MM.1S (cell line): Measurements from ENCODE around the gene GALNT15.

Source experiments
- DNase-seq: peaks from one replicate; pipeline ENCODE4 v3.0.0-alpha.2; 2015
- H2AFZ ChIP-seq: fragments of 300-600 bp; sonication (generic); 2 replicates; pipeline ENCODE4 v1.6.0; 2016; ENCODE audit warnings: antibody characterized with exemption, low read length
- H3F3A ChIP-seq: fragments of 300-600 bp; sonication (generic); 2 replicates; pipeline ENCODE4 v1.6.1; 2016; ENCODE audit warnings: mild to moderate bottlenecking, antibody characterized with exemption, low read length, moderate library complexity, mixed read lengths; ENCODE audit not compliant: insufficient read depth
- H3K27ac ChIP-seq: fragments of 300-600 bp; sonication (generic); 2 replicates; pipeline ENCODE4 v1.5.1; 2016; ENCODE audit warnings: mild to moderate bottlenecking, low read length
- H3K27me3 ChIP-seq: fragments of 300-600 bp; sonication (generic); replicated peaks from 2 replicates; pipeline ENCODE4 v1.6.0; 2016; ENCODE audit warnings: low read length; ENCODE audit not compliant: insufficient read depth
- H3K36me3 ChIP-seq: fragments of 300-600 bp; sonication (generic); replicated peaks from 2 replicates; pipeline ENCODE4 v1.6.1; 2016; ENCODE audit warnings: mild to moderate bottlenecking, low read length, mixed read lengths; ENCODE audit not compliant: insufficient read depth
- H3K4me1 ChIP-seq: fragments of 300-600 bp; sonication (generic); 2 replicates; pipeline ENCODE4 v1.6.1; 2016; ENCODE audit warnings: low read length, mixed read lengths
- H3K4me2 ChIP-seq: fragments of 300-600 bp; sonication (generic); 2 replicates; pipeline ENCODE4 v1.6.0; 2016; ENCODE audit warnings: low read depth, low read length
- H3K4me3 ChIP-seq: fragments of 300-600 bp; sonication (generic); 2 replicates; pipeline ENCODE4 v1.5.1; 2016; ENCODE audit warnings: low read length, mixed read lengths
- H3K79me2 ChIP-seq: fragments of 300-600 bp; sonication (generic); 2 replicates; pipeline ENCODE4 v1.6.1; 2016; ENCODE audit warnings: mixed run types, low read length, mixed read lengths
- H3K9ac ChIP-seq: fragments of 300-600 bp; sonication (generic); 2 replicates; pipeline ENCODE4 v1.6.1; 2016; ENCODE audit warnings: low read length, mixed read lengths
- H3K9me2 ChIP-seq: fragments of 300-600 bp; sonication (generic); replicated peaks from 2 replicates; pipeline ENCODE4 v1.6.1; 2016; ENCODE audit warnings: mild to moderate bottlenecking, low read length, mixed read lengths; ENCODE audit not compliant: insufficient read depth
- H3K9me3 ChIP-seq: fragments of 300-600 bp; sonication (generic); replicated peaks from 2 replicates; pipeline ENCODE4 v1.6.1; 2016; ENCODE audit warnings: mild to moderate bottlenecking, low read length, mixed read lengths; ENCODE audit not compliant: insufficient read depth
- H4K20me1 ChIP-seq: fragments of 300-600 bp; sonication (generic); 2 replicates; pipeline ENCODE4 v1.6.1; 2016; ENCODE audit warnings: mild to moderate bottlenecking, low read length, moderate library complexity, mixed read lengths; ENCODE audit not compliant: insufficient read depth
- CTCF ChIP-seq: fragments of 300-600 bp; sonication (generic); IDR thresholded peaks from 2 replicates; pipeline ENCODE4 v1.5.1; 2016; ENCODE audit warnings: antibody characterized with exemption, low read length, mixed read lengths
- EZH2 ChIP-seq: fragments of 300-600 bp; sonication (generic); optimal IDR thresholded peaks from 2 replicates; pipeline ENCODE3; 2017; ENCODE audit warnings: low read depth, mild to moderate bottlenecking, antibody characterized with exemption, low read length, mixed read lengths
- EZH2phosphoT487 ChIP-seq: fragments of 300-600 bp; sonication (generic); IDR thresholded peaks from 2 replicates; pipeline ENCODE4 v1.6.1; 2018; ENCODE audit warnings: antibody characterized with exemption, low read length

Gene GALNT15

GRCh38 chr3:16186565-16186964 lies 12.1 kb downstream of the GALNT15 start:
- no peak for DNase-seq
- Histone ChIP-seq H3K9me2 (no peaks in the 10 kb centered on the region), H3K4me2 (no peak overlapping the region), H3K36me3 (no peaks in the 10 kb centered on the region), H3K9ac (no peak overlapping the region), H3F3A (no peaks in the 10 kb centered on the region), H3K9me3 (no peaks in the 10 kb centered on the region), H3K4me1 (no peaks in the 10 kb centered on the region), H3K27ac (no peak overlapping the region), H3K4me3 (no peak overlapping the region), H4K20me1 (no peaks in the 10 kb centered on the region), H2AFZ (no peak overlapping the region), H3K79me2 (no peaks in the 10 kb centered on the region), H3K27me3 (no peaks in the 10 kb centered on the region)
- no peak for TF ChIP-seq EZH2
- TF ChIP-seq EZH2phosphoT487: no peak
- no peak for TF ChIP-seq CTCF

GRCh38 chr3:16187213-16187790 lies 12.8 kb downstream of the GALNT15 start:
- TF ChIP-seq EZH2phosphoT487: no peak
- no peak for TF ChIP-seq EZH2
- no peak for TF ChIP-seq CTCF
- no peak overlapping the region for H3K4me3 ChIP-seq
- H3F3A ChIP-seq: no peaks in the 10 kb centered on the region
- no peaks in the 10 kb centered on the region for H3K9me3 ChIP-seq
- H3K9ac ChIP-seq: no peak overlapping the region
- H3K79me2 ChIP-seq: no peaks in the 10 kb centered on the region
- H3K9me2 ChIP-seq: no peaks in the 10 kb centered on the region
- H3K4me1 ChIP-seq: no peaks in the 10 kb centered on the region
- no peaks in the 10 kb centered on the region for H3K36me3 ChIP-seq
- no peak for DNase-seq
- H3K27ac ChIP-seq: no peak overlapping the region
- H2AFZ ChIP-seq: no peak overlapping the region
- no peaks in the 10 kb centered on the region for H3K27me3 ChIP-seq
- H3K4me2 ChIP-seq: no peak overlapping the region
- no peaks in the 10 kb centered on the region for H4K20me1 ChIP-seq

DNA sequence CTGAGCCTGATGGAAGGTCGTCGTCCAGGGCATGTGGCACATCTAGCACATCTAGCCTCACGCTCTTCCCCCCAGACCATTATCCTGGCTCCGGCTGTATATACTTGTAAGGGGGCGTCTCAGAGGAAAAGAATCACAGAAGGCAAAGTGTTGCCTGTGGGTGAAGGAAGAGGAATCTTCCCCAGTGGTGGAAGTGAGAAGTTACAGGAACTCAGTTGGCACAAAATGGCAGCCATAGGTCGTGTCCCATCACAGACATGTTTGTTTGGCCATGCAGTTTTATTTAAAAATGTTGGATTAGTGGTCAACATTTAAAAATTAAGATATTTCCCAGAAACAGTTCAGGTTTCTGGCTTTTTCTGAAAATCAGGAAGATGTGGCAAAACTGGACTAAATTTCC lies 13.6 kb downstream of the GALNT15 start:
- Histone ChIP-seq H3K36me3 (no peaks in the 10 kb centered on the region), H3K4me1 (no peaks in the 10 kb centered on the region), H3K27me3 (no peaks in the 10 kb centered on the region), H3K9ac (no peak overlapping the region), H3K9me3 (no peaks in the 10 kb centered on the region), H3F3A (no peaks in the 10 kb centered on the region), H3K79me2 (no peaks in the 10 kb centered on the region), H4K20me1 (no peaks in the 10 kb centered on the region), H2AFZ (no peak overlapping the region), H3K4me2 (no peak overlapping the region), H3K27ac (no peak overlapping the region), H3K4me3 (no peak overlapping the region), H3K9me2 (no peaks in the 10 kb centered on the region)
- DNase-seq: no peak
- TF ChIP-seq EZH2phosphoT487 (no peak), EZH2 (no peak), CTCF (no peak)
